Measurements from ENCODE around the gene PTPRG.

GRCh38 chr3:61890586-61890985, 329.2 kb downstream of the PTPRG start:
- TF ChIP-seq CTCF (IDR thresholded peaks at IDR 0.05) (no peak), POLR2AphosphoS5 (IDR thresholded peaks at IDR 0.05) (no peak), POLR2A (IDR thresholded peaks at IDR 0.05) (no peak), EP300 (IDR thresholded peaks at IDR 0.05) (no peak)
